Tongue (tissue), 3 donors: ENCODE data around the gene MRPL49. TPM values are rescaled to one million over a fixed set of nuclear protein-coding genes. Genes with fewer than 3 reads are reported as not detected.
"Not testable (repeated sequence)": the region's sequence is repeated elsewhere in the genome, so short reads cannot be mapped to it uniquely, and the experiment has no call there.

Experiments
- DNase-seq: peaks from one replicate; pipeline ENCODE4 v3.0.0-alpha.2; 2015
- small RNA-seq: library from RNA; depleted of rRNA; stranded (forward); fragments of <200 nt; gene quantifications from one replicate; pipeline ENCODE3, GENCODE V24; 2014; ENCODE audit warnings: low replicate concordance
- total RNA-seq: library from RNA; depleted of rRNA; stranded (reverse); fragments of >200 nt; gene quantifications from one replicate; pipeline ENCODE4 v1.2.3, GENCODE V29; 2014

MRPL49 gene
- total RNA-seq, 1 donor from 2014 or later, result 38.1 TPM

- no peak for DNase-seq
Observed at GRCh38 chr11:65165410-65166317, 43.5 kb downstream of the MRPL49 start.

DNA sequence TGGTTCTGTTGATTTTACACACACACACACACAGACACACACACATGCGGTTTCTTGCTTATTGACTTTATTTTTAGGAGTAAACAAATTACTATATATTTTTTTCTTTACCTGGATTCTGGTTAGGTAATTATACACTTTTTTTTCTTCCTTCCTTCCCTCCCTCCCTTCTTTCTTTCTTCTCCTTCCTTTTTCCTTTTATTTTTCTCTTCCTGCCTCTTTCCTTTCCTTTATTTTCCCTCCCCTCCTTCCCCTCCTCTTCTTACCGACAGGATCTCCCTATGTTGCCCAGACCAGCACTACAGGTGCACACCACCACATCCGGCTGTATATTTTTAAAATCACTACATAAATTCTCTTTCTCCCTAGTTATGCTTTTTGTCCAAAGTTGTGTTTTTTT, 44.8 kb downstream of the MRPL49 start:
- no peak for DNase-seq

DNA sequence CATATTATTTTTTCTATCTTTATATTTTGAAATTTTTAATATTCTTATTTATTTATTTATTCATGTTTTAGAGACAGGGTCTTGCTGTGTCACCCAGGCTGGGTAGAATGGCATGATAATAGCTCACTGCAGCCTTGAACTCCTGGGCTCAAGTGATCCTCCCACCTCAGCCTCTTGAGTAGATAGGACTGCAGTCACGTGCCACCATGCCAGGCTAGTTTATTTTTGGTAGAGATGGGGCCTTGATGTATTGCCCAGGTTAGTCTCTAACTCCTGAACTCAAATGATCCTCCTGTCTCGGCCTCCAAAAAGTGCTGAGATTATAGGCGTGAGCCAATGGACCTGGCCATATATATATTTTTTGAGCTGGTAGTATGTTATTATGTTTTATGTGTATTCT, 45.5 kb downstream of the MRPL49 start:
- DNase-seq, result no peak

GRCh38 chr11:65169164-65169641, 47.1 kb downstream of the MRPL49 start:
- DNase-seq, result no peak

GRCh38 chr11:65170058-65170534, 48.0 kb downstream of the MRPL49 start, which contains the start of gene SPDYC:
Gene SPDYC (plus strand): TSS chr11:65170233. CDS start chr11:65171358, 1,125 bp downstream.
- DNase-seq, result no peak

GRCh38 chr11:65172600-65172999, 50.5 kb downstream of the MRPL49 start:
- no peak for DNase-seq

DNA sequence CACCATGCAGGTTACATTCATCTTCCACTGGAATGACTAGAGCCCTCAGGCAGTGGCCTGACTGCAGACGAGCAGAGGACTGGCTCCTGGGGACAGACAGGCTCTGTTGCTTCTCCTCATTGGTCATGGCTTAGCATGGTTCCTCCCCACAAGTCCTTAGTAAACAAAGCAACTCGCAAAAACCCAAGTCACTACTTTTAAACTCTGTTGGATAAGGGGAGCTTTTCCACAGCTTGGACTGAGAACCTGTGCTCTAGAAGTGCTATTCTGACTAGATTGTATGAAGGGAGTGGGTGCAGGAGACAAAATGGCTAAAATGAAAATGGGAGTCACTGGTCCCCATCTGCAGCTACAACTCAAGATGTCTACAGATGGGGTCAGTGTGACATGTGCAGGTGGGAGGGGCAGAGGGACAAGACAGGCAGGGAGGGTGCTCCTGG, 52.5 kb downstream of the MRPL49 start:
- not testable (repeated sequence) for DNase-seq

Small RNA genes within 50 kb of the gene (small RNA-seq; reads per million reads assigned to genes)
- gene HIGD1AP10 (not detected), gene PDCL2P2 (not detected), gene RNU2-23P (0.50 reads per million, percentile 73 among the genes with 10 or more reads in this experiment)

Other genes with a start within 250 kb of the MRPL49 start
- 86.0 TPM for gene EHD1, start 243.7 kb upstream of the MRPL49 start, total RNA-seq
- 13.3 TPM for gene ATG2A, start 205.1 kb upstream of the MRPL49 start, total RNA-seq
- 6.1 TPM for gene PPP2R5B, start 197.6 kb upstream of the MRPL49 start, total RNA-seq
- not detected for gene GPHA2, start 186.4 kb upstream of the MRPL49 start, total RNA-seq
- gene MAJIN, start 150.2 kb upstream of the MRPL49 start, total RNA-seq, result not detected
- gene BATF2, start 125.3 kb upstream of the MRPL49 start, total RNA-seq, result 0.21 TPM
- gene ARL2, start 108.2 kb upstream of the MRPL49 start, total RNA-seq, result 131 TPM
- 15.7 TPM for gene SNX15, start 94.9 kb upstream of the MRPL49 start, total RNA-seq
- gene SAC3D1, start 81.1 kb upstream of the MRPL49 start, total RNA-seq, result 8.5 TPM
- 6.4 TPM for gene NAALADL1, start 63.8 kb upstream of the MRPL49 start, total RNA-seq
- gene CDCA5, start 38.3 kb upstream of the MRPL49 start, total RNA-seq, result 4.9 TPM
- 25.5 TPM for gene ZFPL1, start 38.1 kb upstream of the MRPL49 start, total RNA-seq
- gene VPS51, start 26.1 kb upstream of the MRPL49 start, total RNA-seq, result 311 TPM
- 13.2 TPM for gene TM7SF2, start 10.4 kb upstream of the MRPL49 start, total RNA-seq
- gene ZNHIT2, start 4.6 kb upstream of the MRPL49 start, total RNA-seq, result 3.5 TPM
- 265 TPM for gene FAU, start 187 bp upstream of the MRPL49 start, total RNA-seq
- 16.4 TPM for gene SYVN1, start 12.2 kb downstream of the MRPL49 start, total RNA-seq
- gene SPDYC, start 47.9 kb downstream of the MRPL49 start, total RNA-seq, result not detected
- gene CAPN1, start 59.6 kb downstream of the MRPL49 start, total RNA-seq, result 144 TPM
- gene POLA2, start 139.6 kb downstream of the MRPL49 start, total RNA-seq, result 10.3 TPM
- gene CDC42EP2, start 192.5 kb downstream of the MRPL49 start, total RNA-seq, result 14.2 TPM
- gene DPF2, start 211.5 kb downstream of the MRPL49 start, total RNA-seq, result 41.4 TPM
- not detected for gene TIGD3, start 232.4 kb downstream of the MRPL49 start, total RNA-seq